ENCODE results near the gene TOR2A.

TOR2A gene

DNA sequence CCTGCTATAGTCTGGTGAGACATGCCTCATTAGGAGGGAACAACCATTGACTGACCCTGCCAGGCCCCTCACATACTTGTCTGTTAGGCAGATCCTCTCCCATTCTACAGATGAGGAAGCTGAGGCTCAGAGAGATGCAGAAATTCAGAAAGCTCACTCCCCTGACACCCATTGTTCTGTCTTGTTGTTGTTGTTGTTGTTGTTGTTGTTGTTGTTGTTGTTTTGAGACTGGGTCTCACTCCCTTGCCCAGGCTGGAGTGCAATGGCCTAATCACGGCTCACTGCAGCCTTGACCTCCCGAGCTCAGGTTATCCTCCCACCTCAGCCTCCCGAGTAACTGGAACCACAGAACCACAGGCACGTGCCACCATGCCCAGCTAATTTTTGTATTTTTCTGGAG, 41.4 kb downstream of the TOR2A start:
- DNase-seq, result no peak

GRCh38 chr9:127693143-127693542, 42.0 kb downstream of the TOR2A start:
- DNase-seq, result no peak

- DNase-seq, result no peak
Measured at GRCh38 chr9:127692071-127692470, 43.0 kb downstream of the TOR2A start.

GRCh38 chr9:127690735-127691134, 44.4 kb downstream of the TOR2A start:
- no peak for DNase-seq

DNA sequence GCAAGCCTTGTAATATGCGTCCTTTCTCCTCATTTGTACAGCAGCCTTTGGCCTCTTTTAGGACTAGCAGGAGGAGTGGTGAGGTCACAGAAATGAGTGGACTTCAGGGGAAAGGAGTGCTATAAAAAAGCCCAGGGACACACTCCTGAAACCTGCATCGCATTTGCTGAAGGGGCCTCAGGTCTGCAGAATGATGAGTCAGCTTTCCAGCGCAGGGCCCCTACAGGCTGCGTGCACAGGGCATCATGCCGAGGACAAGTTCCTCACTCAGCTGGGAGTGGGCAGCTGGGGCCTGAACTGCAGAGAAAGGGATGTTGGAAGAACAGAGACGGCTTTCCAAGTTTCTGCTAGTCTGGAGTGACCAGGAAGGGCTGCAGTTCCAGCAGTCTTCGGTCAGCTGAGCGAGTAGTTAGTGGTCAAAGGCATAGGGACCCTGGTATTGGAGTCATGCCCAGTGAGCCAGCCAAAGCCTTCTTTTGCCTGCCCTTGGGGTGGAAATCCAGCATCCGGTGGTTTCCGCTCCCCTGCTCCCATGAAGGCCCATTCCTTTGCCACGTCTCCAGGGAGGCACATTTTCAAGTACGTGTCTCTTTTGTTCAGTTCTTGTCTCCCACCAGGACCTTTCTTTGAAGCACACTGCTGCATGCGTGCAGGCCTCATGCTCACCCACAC, 45.6 kb downstream of the TOR2A start:
- no peak for DNase-seq

DNA sequence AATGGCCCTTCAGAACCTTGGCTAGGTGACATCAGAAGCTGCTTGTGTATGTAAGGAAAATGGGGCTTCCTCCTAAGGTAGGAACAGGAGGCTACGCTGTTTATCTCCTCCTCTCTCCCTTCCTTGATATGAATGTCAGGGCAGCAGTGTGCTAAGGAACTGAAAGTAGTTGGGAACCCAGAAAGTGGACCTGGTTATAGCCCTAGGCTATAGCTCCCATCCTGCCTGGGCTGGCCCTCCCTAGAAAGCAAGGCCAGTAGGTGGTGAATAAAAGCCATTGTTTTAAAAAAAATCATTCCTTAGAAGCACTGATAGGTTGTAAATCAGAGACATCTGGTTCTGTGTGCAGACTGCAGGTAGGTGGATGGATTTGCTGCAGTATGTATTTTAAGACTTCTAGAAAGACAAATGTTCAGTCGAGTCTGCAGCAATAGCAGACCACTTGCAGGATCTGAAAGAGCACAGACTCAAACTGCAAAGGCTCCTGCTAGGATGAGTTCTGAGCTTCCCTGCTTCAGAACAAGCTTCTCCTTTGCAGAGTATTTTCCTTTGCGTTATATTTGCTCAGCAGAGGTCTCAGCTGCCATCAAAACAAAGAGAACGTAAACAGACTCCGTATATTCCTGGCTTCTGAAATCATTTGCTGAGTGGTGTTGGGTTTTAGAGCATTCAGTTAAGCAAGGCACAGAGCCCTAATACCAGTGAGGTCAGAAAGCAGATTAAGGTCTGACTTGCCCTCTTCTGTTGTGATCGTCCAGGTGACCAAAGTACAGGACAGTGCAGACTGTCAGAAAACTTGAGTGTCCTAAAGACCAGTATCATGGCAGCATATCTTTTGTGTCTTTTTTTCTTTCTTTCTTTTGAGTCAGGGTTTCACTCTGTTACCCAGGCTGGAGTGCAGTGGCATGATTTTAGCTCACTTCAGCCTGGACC, 48.4 kb downstream of the TOR2A start:
- no peak for DNase-seq

- no peak for DNase-seq
Measured at GRCh38 chr9:127684576-127684975, 50.5 kb downstream of the TOR2A start.

DNA sequence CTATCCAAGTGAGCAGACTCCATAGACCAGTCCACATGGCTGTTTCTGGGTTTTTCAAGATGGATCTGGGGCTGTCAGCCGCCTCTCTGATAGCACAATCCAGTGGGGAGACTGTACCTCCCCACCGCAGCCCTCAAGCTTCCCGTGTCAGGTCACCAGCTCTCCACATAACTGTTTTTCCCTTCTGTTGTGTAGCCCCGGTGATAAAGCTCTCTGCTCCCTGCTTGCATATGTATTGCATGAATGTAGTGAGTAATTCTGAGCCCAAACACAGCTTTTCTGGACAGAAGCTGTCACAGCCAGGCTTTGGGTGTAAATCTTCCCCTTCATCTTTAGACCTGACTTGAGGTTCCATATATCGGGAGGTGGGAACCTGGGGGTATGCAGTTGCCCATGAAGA, 51.4 kb downstream of the TOR2A start:
- no peak for DNase-seq

DNA sequence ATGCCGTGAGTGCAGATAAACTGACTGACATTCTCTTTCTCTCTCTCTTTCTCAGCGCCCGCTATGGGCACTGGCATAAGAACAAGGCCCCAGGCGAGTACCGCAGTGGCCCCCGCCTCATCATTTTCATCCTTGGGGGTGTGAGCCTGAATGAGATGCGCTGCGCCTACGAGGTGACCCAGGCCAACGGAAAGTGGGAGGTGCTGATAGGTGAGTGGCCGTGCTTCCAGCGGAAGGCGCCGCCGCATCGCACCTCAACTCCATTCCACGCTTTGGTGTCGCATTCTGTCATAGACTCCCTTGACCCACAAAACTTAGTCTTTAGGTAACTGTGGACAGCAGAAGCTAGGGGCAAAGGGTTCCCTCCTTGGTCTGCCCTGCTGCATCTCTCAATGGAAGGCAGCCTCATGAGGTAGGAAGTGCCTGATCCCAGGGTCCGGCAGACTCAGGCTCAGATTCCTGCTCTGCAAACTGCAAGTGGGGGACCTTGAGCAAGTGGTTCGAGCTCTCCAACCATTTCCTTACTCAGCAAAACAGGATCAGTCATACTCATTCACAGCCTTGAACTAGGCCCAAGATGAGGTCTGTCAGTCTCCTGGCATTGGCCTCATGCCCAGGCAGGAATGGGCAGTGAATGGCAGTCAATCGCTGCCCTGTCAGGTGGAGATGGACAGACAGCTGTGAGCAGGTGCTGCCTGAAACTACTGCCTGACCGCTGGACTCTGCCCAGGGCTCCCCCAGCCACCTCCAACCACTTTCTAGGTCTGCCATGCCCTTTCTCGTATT, 52.5 kb downstream of the TOR2A start:
- no peak for DNase-seq

Measured in bone marrow (tissue), 2 donors.